ENCODE measurements around the gene ARL8B.
A peak's percentile ranks its signal among the peaks of the same experiment; 100 is the strongest.
"Not testable (repeated sequence)": the region's sequence is repeated elsewhere in the genome, so short reads cannot be mapped to it uniquely, and the experiment has no call there.

Gene ARL8B

DNA sequence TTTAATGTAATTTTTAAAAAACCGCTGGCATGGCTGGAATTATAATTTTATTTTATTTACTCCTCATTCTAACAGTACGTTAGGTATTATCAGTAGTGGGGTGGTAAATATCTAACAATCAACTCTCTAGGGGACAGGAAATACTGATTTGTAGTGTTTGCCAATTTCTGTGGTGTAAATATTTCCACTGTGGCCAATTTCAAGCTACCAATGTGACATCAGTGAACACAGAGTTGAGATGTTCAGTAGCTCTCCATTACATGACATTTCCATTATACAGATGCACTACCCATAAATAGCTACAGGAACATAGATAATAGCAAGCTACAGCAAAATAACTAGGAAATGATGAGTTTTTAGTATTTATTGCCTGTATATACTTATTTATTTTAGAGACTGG lies 10.0 kb upstream of the ARL8B start:
- DNase-seq (ENCODE audit: low spot score) = no peak

- DNase-seq (ENCODE audit: low spot score) = not testable (repeated sequence)
These were observed 8.4 kb upstream of the ARL8B start for GRCh38 chr3:5113726-5114125.

DNA sequence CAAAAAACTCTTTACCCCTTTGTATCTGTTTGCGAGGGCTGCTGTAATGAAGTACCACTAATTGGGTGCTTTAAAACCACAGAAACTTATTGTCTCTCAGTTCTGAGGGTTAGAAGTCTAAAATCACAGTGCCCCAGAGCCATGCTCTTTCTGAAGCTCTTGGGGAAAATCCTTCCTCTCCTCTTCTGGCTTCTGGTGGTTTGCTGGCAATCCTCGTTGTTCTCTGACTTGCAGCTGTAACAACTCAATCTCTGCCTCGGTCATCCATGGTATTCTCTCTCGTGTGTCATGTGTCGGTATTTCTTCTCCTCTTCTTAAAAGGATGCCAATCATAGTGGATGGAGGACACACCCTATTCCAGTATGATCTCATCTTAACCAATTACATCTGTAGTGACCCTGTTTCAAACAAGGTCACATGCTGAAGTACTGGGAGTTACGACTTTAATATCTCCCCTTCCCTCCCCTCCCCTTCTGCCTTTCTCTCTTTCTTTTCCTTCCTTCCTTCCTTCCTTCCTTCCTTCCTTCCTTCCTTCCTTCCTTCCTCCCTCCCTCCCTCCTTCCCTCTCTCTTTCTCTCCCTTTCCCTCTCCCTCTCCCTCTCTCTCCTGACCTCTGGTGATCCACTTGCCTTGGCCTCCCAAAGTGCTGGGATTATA lies 6.5 kb upstream of the ARL8B start:
- DNase-seq (ENCODE audit: low spot score) = no peak

GRCh38 chr3:5116538-5116937 lies 5.6 kb upstream of the ARL8B start:
- no peak for DNase-seq (ENCODE audit: low spot score)

- no peak for DNase-seq (ENCODE audit: low spot score)
These were observed 1.6 kb upstream of the ARL8B start for GRCh38 chr3:5120446-5120845.

DNA sequence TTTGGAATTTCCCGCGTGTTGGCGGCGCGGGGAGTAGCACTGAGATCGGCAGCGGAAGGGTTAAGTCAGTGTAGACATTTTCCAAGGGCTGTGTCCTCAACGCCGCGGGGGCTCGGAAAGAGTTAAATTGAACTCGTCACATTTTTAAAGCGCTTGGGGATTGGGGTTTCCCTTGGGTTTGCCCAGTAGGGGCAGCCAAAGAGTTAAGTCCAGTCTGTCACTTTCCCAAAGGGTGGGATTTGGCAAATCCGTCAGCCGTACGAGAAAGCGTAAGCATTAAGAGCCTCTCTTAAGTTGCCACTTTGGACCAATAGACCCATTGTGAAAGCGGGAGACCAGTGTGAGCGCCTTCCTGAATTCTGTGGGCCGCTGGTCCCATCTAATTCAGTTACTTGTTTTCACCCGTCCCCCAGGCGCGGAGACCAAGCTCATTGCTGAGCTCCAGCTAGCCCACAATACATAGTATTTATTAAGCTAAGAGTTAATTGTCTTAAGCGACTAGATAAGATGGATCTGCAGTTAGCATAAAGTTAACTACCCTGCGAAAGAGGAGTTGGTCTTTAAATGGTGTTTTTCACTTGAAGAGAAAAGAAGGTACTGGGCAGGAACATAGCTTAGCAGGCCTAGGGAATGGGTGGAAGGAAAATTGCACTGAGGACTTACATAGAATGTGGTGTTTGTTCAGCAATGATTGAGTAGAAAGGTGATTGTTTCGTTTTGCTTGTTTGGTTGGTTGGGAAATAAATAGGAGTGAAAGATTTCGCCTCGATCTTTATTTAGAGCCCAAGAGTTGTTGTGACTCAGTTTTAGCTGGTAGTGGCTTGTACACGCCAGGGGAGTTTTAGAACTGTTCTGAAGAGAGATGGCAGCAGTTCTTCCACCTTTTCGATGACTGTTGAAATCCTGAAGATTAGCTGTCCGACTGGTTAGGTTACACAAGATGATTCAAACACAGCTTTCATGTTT lies 932 bp downstream of the ARL8B start:
- DNase-seq (ENCODE audit: low spot score) = peak; percentile 38

DNA sequence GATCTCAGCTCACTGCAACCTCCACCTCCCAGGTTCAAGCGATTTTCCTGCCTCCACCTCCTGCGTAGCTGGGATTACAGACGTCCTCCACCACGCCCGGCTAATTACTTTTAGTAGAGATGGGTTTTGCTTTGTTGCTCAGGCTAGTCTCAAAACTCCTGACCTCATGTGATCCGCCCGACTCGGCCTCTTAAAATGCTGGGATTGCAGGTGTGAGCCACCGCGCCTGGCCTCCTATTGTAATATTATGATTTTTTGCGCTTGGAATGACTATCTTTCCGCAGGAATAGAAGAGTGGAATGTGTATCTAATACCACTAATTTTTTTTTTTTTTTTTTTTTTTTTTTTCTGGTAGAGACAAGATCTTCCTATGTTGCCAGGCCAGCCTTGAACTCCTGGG lies 1.8 kb downstream of the ARL8B start:
- no peak for DNase-seq (ENCODE audit: low spot score)

- DNase-seq (ENCODE audit: low spot score) = no peak
These were observed 4.5 kb downstream of the ARL8B start for GRCh38 chr3:5126586-5126985.

DNA sequence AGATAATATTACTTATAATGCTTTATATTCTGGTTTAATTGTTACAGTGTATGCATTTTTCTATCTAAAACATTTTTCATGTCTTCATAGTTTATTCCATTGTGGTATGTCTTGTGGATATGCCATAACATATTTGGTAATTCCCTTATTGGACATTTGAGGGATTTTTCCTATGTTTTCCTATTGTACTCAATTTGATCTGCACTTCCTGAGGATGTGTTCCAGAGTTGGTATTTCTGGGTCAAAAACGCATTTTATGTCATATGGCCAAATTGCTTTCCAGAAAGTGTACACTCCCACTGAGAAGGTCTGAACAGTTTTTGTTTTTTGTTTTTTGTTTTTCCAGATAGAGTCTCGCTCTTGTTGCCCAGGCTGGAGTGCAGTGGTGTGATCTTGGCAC lies 6.8 kb downstream of the ARL8B start:
- DNase-seq (ENCODE audit: low spot score) = no peak

DNA sequence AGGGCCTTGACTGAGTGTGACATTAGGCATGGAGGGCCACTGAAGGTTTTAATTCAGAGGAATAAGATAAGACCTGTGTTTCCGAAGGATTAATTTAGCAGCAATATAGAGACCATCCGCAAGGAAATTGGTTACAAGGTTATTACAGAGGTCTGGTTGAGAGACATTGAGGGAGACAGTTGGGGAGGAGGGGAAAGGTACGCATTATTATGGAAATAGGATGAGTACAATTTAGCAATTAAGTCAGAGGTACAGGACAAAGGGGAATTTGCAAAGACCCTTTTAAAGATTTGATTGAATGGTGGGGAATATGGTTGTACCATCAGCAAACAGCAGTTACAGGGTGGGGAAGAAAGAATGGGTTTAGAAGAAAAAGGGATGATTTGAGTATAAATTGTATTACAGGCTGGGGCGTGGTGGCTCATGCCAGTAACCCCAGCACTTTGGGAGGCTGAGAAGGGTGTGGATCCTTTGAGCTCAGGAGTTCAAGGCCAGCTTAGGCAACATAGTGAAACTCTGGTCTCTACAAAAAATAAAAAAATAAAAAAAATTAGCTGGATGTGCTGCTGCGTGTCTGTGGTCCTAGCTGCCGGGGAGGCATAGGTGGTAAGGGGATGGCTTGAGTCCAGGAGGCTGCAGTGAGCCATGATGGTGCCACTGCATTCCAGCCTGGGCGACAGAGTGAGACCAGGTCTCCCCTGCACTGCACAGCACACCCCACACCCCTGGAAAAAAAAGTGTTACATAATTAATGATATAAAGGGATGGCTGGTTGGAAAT lies 11.3 kb downstream of the ARL8B start:
- no peak for DNase-seq (ENCODE audit: low spot score)

DNA sequence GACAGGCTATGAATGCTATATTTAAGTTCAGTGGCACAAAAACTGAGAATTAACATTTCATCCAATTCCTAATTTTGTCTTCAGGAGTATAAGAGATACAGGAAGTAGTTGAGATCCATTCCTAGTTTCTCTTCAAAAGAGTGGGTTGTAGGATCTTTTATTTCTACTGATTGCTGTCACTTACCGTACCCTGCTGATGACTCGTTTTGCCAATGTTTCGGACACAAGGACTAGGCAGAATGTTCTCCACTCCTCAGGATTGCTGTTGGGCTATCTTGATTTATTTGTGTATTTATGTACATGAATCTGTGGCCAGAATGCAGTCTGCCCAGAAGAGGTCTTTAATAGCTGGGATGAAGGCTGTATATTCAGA lies 11.9 kb downstream of the ARL8B start:
- DNase-seq (ENCODE audit: low spot score) = no peak

GRCh38 chr3:5134499-5134898 lies 12.4 kb downstream of the ARL8B start:
- DNase-seq (ENCODE audit: low spot score) = no peak

- peak; percentile 65 for DNase-seq (ENCODE audit: low spot score)
These were observed 14.3 kb downstream of the ARL8B start for GRCh38 chr3:5136211-5136918.

DNA sequence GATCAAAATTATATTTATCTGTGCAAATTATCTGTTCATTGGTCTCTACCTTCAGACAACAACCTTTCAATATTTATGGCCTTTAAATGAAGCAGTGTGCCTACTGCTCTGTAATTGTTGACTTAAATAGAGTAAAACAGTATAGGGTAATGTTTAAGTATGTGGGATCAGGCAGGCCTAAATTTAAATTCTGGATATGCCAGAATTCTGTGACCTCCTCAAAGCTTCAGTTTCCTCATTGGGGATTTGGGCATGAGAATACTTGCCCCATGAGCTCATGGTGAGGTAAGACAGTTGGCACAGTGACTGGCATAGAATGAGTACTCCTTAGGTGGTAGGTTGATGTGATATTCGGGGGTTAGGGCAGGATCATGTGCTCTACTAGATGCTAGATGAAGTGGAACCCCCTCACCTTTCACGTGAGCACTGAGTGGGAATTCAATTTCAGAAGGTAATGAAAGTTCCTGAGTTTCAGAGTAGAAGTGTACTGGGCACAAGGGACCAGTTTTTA lies 14.9 kb downstream of the ARL8B start:
- DNase-seq (ENCODE audit: low spot score) = no peak

DNA sequence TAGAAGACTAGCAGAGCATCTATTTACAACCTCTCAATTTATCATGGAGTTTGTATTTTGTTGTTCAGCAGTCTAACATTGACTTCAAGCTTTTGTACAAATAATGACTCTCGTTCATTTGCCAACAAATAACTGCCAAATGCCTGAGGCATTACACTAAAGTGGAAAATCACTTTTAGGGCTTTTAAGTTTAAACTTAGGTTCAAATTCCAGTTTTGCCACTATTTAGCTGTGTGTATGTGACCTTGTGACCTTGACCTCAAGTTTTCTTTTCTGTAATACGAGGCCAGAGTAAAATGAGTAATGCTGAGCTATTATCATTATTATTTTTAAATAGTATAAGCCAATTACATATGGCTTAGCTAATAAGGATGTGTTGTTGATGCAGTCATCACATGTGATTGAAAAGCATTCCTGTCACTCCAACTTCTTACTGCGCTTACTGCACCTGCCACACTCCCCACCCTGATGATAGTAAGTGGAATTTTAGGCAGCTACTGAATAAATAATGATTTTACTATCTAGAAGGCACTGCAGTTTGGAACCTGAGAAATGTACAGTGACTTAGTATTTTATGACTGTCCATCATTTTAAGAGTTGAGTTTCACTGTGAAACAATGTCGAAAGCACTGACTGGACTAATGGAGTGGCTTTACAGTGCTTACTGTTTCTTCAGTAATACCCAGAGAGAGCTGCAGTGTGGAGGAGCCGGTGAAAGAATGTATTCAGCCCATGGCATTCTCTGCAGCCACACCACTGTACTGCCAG lies 16.3 kb downstream of the ARL8B start:
- no peak for DNase-seq (ENCODE audit: low spot score)

DNA sequence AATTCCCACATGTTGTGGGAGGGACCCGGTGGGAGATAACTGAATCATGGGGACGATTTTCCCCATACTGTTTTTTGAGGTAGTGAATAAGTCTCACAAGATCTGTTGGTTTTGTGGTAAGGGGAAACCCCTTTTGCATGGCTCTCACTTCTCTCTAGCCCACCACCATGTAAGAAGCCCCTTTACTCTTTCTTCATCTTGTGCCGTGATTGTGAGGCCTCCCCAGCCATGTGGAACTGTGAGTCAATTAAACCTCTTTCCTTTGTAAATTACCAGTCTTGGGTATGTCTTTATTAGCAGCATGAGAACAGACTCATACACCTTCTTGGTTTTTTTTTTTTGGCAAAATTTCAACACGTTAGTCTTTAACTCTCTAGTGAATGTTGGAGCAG lies 18.1 kb downstream of the ARL8B start:
- DNase-seq (ENCODE audit: low spot score) = no peak

- DNase-seq (ENCODE audit: low spot score) = no peak
These were observed 18.7 kb downstream of the ARL8B start for GRCh38 chr3:5140839-5141238.

- DNase-seq (ENCODE audit: low spot score) = no peak
These were observed 19.7 kb downstream of the ARL8B start for GRCh38 chr3:5141760-5142159.

- no peak for DNase-seq (ENCODE audit: low spot score)
These were observed 21.4 kb downstream of the ARL8B start for GRCh38 chr3:5143464-5143863.

GRCh38 chr3:5144316-5144994 lies 22.4 kb downstream of the ARL8B start:
- DNase-seq (ENCODE audit: low spot score) = no peak

GRCh38 chr3:5145120-5145519 lies 23.0 kb downstream of the ARL8B start:
- DNase-seq (ENCODE audit: low spot score) = no peak
